Activated T-cell treated with anti-CD3 and anti-CD28 coated beads for 4 hours (primary cell): Measurements from ENCODE around the gene R3HDM2.
"Not testable (repeated sequence)": the region's sequence is repeated elsewhere in the genome, so short reads cannot be mapped to it uniquely, and the experiment has no call there.

Source experiments
- DNase-seq: peaks from one replicate; pipeline ENCODE4 v3.0.0-alpha.2; 2020

Gene R3HDM2

GRCh38 chr12:57452181-57452936, 21.5 kb upstream of the R3HDM2 start:
- DNase-seq, result no peak

GRCh38 chr12:57451233-57451778, 20.5 kb upstream of the R3HDM2 start:
- no peak for DNase-seq

DNA sequence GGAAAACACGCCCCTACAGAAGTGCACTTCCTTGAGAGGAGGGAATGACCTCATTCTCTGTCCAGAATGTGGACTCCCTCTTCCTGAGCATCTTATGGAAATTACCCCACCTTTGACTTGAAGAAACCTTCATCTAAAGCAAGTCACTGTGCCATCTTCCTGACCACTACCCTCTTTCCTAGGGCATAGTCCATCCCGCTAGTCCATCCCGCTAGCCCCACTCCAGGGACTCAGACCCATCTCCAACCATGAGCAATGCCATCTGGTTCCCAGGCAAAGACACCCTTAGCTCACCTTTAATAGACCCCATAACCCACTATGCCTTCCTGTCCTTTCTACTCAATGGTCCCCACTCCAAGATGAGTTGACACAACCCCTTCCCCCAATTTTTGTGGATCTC, 19.2 kb upstream of the R3HDM2 start:
- DNase-seq, result no peak

- DNase-seq, result no peak
Observed at GRCh38 chr12:57449375-57449774, 18.5 kb upstream of the R3HDM2 start.

DNA sequence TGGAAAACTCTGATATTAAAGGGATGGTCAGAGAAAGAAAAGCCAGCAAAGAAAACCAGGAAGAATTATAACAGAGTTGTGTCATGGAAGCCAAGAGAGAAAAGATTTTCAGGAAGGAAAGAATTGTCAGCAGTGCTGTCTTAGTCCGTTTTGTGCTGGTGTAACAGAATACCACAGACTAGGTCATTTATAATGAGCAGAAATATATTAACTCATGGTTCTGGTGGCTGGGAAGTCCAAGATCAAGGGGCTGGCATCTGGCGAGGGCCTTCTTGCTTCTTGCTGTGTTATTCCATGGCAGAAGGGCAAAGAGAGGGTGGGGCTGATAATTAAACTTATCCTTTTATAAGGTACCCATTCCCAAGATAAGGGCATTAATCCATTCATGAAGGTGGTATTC, 17.8 kb upstream of the R3HDM2 start:
- no peak for DNase-seq

DNA sequence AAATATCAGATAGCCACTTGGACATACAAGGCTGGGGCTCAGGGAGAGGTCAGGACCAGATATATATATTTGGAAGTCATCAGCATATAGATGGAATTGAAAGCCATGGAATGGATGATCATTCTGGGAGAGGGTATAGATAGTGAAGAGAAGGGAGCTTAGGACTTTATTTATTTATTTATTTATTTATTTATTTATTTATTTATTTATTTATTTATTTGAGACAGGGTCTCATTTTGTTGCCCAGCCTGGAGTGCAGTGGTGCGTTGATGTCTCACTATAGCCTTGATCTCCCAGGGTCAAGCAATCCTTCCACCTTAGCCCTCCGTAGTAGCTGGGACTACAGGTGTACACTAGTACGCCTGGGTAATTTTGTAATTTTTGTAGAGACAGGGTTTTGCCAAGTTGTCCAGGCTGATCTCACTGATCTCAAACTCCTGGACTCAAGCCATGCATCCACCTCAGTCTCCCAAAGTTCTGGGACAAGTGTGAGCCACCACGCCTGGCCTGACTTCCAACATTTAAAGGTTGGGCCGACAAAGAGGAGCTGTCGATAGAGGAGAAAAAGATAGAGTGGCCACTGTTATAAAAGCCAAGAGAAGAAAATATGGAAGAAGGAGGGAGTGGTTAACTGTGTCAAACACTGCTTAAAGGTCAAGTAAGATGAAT, 15.6 kb upstream of the R3HDM2 start:
- DNase-seq, result no peak

DNA sequence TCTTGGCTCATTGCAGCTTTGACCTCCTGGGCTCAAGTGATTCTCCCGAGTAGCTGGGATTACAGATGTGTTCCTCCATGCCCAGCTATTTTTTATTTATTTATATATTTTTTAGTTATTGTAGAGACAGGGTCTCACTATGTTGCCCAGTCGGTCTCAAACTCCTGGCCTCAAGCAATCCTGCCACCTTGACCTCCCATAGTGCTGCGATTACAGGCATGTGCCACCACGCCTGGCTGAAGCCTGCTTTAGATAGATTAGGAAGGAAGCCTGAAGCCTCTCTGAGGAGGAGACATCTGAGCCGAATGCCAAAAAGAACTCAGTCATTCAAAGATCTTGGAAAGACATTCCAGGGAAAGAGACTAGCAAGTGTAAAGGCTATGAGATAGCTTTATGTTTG, 13.9 kb upstream of the R3HDM2 start:
- DNase-seq, result no peak

GRCh38 chr12:57444337-57444736, 13.5 kb upstream of the R3HDM2 start:
- not testable (repeated sequence) for DNase-seq

GRCh38 chr12:57441846-57442427, 11.1 kb upstream of the R3HDM2 start:
- DNase-seq, result no peak

- not testable (repeated sequence) for DNase-seq
Observed at GRCh38 chr12:57441393-57441792, 10.6 kb upstream of the R3HDM2 start.

- no peak for DNase-seq
Observed at GRCh38 chr12:57439762-57440266, 9.0 kb upstream of the R3HDM2 start.

DNA sequence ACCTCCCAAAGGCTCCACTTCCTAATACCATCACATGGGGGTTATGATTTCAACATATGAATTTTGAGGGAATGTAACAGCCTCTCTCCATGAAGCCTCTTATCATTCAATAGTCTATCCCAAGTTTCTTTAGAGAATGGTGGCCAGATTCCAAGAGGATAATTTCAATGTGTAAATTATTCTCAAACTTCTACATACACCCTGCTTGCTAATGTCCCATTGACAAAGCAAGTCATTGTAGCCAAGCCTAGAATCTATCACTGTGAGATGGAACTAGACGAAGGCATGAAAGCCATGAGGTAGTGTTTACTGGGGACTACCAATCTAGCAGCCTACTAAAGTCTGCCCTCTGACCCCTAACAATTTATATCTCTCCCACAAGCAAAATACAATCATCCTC, 7.6 kb upstream of the R3HDM2 start:
- no peak for DNase-seq

DNA sequence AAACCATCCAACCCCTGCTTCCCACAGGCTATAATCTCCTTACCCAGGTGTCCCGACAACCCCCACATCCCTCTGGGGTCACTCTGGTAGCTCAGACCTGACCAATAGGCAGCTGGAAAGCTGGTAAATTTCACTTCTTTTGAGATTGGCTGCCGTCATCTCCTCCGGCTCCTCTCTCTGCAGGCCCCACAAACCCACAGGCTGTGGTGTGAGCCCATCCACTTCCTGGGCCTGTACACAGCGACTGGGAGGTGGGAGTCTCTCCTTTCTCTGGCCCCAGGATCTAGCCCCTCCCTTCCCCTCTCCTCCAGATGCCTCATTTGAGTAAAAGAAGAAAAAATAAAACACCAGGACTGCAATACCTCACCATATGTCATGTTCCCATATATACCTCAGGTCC, 4.5 kb upstream of the R3HDM2 start:
- DNase-seq, result no peak

- DNase-seq, result no peak
Observed at GRCh38 chr12:57434517-57435223, 3.8 kb upstream of the R3HDM2 start, which contains the start of gene INHBC. Gene INHBC (plus strand): TSS chr12:57434784. CDS start chr12:57434887, 103 bp downstream.

- no peak for DNase-seq
Observed at GRCh38 chr12:57433370-57433769, 2.5 kb upstream of the R3HDM2 start.

GRCh38 chr12:57431654-57432188, 878 bp upstream of the R3HDM2 start:
- DNase-seq, result no peak

DNA sequence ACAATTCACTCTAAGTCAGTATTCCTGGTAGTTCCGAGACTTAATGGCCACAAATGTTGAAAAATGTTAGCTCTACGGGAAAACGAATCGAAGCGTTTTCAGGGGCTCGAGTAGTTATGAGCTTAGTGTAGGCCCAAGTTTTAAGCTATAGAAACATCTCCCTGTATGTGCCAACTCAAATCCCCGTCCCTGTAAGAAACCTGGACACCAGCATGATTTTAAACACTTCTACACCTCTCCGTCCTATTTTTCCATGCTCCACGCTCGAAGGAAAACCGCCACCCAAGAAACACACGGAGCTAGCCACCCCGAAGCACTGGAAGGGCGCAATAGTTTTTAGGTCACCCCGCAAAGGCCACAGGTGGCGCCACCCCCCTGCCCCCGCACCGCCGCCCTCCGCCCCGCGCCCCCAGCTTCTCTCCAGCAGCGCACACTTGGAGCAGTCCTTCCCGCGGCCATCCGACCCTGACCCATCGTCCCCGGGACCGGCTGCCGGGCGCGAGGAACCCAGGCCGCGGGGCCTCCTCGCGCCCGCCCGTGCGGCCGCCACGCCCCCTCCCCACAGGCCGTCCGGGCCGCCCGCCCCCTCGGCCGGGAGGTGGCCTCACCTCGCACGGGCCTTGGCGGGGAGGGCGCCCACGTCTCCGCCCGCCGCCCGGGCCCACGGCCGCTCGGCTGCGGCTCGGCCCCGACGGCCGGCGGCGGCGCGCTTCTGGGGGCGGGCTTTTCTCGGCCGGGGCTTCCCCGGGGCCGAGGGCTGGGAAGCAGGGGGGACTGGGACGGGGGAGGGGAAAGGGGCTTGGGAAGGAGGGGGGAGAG, 522 bp downstream of the R3HDM2 start:
- DNase-seq, result peak; percentile 37

DNA sequence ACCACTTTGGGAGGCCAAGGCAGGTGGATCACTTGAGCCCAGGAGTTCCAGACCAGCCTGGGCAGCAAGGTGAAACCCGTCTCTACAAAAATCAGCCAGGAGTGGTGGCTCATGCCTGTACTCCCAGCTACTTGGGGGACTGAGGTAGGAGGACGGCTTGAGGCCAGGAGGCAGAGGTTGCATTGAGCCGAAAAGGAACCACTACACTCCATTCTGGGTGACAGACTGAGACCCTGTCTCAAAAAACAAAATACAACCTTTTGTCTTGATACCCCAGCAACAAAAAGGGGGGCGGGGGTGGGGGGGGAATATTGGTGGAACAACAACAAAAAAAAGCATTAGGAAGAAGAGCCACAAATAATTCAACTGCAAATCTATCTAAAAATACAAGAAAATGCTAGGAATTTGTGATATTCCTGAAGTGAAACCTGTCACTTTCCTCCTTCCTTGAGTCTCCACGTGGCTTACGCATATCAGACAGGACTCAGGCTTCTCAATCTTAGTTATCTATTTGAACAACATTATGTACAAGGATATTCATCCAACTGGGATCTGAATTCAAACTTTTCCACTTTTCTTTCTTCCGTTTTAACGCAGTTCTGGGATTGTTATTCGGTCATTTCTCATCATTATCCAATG, 1.3 kb downstream of the R3HDM2 start:
- DNase-seq, result no peak

GRCh38 chr12:57428965-57429364, 1.9 kb downstream of the R3HDM2 start:
- DNase-seq, result no peak

DNA sequence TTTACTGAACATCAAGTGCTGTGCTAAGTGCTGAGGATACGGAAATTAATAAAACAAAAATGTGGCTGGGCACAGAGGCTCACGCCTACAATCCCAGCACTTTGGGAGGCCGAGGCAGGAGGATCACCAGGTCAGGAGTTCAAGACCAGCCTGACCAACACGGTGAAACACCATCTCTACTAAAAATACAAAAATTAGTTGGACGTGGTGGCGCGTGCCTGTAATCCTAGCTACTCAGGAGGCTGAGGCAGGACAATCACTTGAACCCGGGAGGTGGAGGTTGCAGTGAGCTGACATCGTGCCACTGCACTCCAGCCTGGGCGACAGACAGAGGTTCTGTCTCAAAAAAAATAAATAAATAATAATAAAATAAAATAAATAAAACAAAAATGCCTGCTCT, 3.9 kb downstream of the R3HDM2 start:
- DNase-seq, result not testable (repeated sequence)

GRCh38 chr12:57420482-57420881, 10.4 kb downstream of the R3HDM2 start:
- no peak for DNase-seq
